HG03565 (cell line): ENCODE results near the gene ZNF555.
"Not testable (repeated sequence)": the region's sequence is repeated elsewhere in the genome, so short reads cannot be mapped to it uniquely, and the experiment has no call there.

Source experiments
- ATAC-seq: cut with Tn5 transposase; IDR thresholded peaks from one replicate; pipeline ENCODE4 v1.9.1; 2021; ENCODE audit warnings: mild to moderate bottlenecking, moderate library complexity; ENCODE audit not compliant: unreplicated experiment

ZNF555 gene

DNA sequence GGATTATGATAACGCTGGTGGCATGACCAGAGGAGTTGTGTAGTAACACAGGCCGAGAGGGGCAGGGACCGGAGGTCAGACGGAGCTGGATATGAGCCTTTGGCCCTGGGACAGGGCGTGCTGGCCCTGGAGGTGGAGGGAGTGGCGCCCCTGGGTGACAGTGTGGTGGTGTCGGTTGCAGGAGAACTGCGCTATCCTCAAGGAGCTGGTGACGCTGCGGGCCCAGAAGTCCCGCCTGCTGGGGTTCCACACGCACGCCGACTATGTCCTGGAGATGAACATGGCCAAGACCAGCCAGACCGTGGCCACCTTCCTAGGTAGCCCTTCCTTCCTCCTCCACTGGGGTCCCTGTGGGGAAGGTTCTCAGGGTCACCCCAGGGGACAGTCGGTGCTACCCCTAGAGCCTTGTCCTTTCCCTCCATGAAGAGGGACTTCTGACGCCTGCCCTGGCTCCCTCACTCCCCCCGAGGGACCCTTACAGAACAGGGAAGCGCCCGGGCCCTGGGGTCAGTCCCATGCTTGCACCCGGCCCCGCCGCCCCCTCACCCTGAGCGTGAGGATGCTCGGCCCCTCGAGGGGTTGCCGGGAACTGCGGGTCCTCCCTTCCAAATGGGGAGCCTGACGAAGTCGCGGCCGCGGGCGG is 34.4 kb upstream of the ZNF555 start:
- no peak for ATAC-seq

DNA sequence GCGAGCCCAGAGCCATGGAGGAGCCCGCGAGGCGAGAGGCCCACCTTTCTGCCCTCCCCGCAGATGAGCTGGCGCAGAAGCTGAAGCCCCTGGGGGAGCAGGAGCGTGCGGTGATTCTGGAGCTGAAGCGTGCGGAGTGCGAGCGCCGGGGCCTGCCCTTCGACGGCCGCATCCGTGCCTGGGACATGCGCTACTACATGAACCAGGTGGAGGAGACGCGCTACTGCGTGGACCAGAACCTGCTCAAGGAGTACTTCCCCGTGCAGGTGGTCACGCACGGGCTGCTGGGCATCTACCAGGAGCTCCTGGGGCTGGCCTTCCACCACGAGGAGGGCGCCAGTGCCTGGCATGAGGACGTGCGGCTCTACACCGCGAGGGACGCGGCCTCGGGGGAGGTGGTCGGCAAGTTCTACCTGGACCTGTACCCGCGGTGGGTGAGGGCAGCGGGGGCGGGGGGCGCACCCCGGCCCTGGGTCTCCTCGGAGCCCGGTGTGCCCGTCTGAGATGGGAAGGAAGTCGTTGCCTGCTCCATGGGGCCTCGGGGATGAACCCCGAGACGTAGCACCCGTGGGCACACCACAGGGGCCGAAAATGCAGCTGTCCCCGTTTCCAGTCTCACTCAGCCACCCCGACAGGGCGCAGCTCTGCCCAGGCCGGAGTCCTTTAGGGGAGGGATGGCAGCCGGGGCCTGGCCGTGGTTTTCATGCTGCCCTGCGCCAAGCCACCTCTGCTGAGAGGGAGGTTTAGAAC is 33.7 kb upstream of the ZNF555 start:
- no peak for ATAC-seq

DNA sequence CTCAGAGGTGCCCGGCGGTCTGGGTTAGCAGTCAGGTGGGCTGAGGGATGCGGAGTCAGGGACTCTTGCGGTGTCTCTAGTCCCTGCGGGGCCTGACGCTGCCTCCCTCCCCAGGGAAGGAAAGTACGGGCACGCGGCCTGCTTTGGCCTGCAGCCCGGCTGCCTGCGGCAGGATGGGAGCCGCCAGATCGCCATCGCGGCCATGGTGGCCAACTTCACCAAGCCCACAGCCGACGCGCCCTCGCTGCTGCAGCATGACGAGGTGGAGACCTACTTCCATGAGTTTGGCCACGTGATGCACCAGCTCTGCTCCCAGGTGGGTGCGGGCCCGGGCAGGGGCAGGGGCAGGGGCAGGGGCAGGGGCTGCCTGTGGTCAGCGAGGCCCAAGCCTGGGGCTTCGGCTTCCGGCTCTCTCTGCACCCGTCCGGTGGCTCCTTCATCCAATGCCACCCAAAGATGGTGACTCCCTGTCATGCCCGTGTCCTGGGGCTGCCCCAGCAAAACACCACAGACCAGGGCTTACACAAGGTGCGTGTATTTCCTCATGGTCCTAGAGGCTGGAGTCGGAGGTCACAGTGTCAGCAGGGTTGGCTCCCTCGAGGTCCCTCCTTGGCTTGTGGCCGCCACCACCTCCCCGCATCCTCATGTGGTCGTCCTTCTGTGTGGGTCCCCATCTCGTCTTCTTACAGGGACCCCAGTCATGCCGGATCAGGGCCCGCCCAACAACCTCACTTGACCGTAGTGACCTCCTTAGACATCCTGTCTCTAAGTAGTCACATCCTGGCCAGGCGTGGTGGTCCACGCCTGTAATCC is 32.9 kb upstream of the ZNF555 start:
- ATAC-seq: no peak

DNA sequence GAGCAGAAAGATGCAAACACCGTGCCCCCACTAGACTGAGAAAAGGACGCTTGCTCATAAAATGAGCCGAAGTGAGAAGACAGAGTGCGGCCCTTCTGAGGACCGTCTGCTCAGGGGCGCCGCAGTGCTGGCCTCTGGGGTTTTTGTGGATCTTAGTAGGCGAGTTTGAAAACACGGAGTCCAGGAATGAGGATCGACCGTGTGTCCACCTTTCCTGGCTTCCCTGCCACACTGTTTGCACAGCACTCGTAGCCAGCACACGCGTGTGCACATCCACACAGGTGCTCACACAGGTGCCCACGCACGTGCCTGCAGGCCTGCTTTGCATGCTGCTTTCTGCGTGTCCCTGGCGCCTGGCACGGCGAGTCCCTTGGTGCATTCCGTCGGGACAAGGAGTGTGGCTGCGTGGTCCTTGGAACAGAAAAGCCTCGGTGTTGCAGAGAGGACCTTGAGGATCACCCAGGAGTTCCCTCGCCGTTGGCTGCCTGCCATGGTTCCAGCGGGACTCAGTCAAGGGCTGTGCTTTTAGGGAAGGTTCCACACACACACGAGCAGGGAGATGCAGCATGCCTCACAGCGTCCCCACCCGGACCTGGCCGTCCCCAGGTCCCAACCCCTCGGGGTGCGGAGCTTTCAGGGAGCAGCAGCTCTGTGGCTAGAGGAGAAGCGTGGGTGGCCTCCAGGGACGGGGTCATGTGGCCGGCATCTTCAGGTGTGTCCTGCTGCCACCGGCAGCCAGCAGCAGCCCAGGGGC is 31.7 kb upstream of the ZNF555 start:
- no peak for ATAC-seq

DNA sequence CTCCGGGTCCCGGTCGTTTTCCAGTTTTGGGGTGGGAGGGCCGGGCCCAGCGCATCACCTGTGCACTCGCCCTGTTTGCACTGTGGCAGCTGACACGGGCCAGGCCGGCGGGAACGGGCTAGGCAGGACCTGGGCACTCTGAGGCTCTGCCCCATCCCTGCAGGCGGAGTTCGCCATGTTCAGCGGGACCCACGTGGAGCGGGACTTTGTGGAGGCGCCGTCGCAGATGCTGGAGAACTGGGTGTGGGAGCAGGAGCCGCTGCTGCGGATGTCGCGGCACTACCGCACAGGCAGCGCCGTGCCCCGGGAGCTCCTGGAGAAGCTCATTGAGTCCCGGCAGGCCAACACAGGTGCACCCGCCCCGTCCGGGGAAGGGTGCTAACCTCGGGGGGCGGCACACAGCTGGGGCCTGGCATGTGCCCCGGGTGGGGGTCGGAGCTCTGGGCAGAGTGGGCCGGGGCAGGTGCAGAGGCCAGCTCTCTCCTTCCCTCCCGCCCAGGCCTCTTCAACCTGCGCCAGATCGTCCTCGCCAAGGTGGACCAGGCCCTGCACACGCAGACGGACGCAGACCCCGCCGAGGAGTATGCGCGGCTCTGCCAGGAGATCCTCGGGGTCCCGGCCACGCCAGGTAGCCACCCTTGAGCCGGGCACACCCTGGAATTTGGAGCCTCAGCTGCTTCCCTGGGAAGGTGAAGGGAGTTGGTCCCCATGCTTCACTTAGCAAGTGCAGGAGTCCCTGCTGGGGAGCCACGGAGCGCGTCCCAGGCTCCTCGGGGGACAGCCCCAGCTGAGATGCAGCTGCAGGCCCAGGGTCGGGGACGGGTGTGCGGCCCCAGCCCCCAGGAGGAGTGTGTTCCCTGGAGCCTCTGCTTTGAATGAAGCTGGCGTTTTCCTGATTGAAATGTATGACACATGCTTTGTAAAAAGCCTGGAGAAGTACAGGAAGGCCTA is 30.9 kb upstream of the ZNF555 start:
- ATAC-seq: no peak

DNA sequence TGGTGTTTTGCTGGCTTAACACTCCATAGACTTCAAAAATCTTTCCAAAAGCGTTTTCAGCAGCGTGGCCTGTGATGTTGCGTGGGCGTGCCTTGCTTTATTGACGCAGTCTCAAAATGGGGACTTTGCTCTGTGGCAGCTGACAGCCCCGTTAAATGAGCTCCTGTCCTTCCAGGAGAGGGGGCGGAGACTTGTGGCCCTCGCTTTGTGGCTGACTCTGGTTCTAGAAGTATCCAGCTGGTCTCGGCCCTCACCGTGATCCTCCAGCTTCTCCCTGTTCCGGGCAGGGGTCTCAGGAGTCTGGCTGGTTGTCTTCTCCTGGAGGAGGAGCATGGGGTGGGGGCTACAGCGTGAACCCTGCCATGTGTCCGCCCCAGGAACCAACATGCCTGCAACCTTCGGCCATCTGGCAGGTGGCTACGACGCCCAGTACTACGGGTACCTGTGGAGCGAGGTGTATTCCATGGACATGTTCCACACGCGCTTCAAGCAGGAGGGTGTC is 30.0 kb upstream of the ZNF555 start:
- no peak for ATAC-seq

DNA sequence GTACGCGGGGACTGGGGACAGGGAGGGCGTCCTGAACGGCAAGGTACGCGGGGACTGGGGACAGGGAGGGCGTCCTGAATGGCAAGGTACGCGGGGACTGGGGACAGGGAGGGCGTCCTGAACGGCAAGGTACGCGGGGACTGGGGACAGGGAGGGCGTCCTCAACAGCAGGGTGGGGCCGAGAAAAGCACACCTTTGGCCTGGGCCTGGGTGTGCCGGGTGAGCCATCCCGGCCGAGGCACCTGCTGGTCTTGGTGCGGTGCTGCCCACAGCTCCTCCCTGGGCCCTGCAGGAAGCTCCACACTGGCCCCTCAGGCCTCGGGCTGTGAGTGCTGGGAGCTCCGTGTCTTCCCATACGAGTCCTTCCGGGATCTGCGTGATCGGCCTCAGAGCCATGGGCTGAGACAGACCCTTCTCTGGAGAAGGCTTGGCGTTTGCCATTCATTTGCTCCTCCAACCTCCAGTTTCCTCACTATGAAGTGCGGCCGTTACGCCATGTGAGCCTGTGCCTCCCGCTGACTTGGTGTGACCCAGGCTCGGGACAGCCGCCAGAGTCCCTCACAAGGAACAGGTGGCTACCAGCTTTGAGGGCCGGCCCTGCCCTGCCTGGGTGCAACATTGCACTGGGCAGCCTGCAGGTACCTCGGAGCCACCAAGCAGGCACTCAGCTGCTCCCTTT is 29.4 kb upstream of the ZNF555 start:
- ATAC-seq: no peak

DNA sequence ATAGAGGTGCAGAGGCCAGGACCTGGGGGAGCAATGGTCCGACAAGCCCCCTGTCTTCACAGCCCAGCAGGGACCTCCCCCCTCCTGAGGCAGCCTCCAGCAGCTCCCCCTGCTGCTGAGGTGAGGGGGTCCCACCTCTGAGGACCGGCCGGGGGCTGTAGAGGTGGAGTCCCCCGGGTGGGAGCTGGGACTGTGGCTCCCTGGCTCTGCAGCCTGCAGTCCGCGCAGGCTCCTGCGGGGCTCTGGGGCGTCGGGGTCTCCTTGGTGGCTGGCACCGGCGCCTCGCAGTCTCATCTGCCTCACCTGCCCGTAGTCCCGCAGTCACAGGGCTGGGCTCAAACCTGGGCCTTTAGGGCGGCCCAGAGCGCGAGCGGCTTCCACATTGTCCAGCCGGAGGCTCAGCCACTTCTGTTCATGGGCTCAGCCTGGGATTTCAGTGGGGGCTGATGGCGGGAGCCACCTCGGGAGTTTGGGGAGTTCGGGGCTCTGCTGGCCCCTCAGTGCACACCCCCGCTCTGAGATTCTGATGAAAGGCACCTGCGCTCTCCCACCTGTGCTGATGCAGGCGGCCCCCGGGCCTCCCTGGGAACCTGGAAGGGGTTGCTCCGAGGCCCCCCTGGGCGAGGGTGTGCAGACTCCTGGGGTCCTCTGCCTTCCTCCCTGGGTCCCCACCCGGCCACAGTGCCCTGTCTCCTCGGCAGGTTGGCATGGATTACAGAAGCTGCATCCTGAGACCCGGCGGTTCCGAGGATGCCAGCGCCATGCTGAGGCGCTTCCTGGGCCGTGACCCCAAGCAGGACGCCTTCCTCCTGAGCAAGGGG is 28.7 kb upstream of the ZNF555 start:
- ATAC-seq: no peak

DNA sequence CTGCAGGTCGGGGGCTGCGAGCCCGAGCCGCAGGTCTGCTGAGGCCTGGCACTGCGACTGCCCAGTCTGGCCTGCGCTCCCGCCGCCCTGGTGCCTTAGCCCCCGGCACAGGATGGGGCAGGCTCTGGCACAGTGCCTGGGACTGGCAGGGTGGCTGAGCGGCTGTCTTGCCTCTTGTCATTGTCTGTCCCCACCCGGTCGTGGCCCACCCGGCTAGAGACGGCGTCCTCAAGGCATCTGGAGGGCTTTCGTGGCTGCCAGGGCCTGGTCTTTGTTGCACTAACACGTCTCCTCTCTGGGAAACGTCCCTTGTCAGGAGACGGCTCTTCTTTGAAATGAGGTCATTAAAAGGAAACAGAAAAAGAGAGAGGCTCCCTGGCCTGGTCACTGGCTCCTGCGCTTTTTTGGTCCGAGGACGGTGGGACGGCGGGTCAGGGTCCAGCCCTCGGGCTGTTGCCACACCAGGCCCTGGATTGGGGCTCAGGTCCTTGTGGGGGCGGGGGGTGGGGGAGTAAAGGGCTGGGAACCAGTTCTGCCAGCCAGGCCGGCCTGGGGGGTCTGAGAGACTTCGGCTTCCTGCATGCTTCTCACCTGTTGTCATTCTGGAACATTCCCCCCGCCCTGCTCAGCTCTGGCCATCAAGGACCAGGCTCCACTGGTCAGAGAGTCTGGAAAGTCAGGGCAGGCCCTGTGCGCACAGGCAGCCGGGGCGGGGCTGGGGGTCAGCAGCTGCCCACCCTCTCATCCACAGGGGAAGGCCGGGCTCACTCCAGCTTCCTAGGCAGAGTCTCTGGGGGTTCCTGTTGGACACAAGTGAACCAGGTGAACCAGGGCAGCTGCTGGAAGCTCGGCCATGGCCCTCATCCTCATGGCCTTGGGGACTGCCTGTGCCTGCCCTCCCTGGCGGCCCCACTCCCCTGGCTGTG is 27.8 kb upstream of the ZNF555 start:
- no peak for ATAC-seq

DNA sequence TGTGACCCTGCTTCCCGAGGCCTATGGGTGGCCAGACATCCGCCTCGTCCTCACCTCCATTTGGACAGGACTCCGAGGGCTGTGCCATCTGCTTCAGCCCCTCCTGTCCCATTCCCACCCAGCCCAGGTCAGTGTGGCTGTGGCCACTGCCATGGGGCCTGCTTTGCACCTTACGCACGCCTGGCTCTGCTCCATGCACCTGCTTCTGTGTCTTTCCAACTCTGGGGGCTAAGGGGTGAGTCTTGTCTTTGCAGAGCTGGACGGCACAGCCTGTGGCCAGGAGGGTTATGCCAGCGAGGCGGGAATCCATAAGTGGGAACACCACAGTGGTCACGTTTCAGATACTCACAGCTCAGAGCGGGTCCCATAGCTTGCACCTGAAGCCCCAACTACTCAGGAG is 26.8 kb upstream of the ZNF555 start:
- ATAC-seq: no peak

DNA sequence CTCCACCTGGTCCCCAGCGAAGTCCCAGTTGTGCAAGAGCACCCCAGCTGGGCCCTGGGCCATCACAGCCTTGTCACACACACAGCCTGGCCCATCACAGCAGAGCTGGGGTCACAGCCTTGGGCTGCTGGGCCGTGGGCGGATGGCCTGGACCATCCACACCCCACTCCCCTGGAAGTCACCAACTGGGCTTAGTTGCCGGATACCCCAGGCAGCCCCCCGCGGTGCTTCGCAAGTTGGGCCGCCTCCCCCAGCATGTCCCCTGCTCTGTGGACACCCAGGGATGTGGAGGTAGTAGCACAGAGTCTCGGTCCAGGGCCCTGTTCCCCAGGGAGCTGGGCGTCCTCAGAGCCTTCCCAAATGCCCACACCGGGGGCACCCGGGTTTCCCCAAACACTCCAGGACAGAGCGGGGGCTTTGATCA is 26.1 kb upstream of the ZNF555 start:
- no peak for ATAC-seq

DNA sequence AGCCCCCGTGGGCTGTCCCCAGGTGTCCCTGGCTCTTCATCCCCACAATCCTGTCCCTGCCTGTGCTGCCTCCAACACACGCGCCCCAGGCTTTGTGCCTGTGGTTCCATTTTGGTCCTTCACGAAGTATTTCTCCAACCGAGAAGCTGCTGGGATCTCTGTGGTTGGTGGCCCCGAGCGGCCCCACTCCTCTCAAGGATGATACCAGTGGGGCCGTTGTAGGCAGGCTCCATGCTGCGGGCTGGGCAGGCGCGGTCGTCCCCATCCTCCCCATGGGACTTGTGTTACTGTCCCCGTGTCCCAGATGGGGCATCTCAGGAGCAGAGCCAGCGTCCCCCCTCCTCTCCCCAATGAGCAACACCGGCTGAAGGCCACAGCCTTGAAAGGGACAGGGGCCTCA is 25.4 kb upstream of the ZNF555 start:
- no peak for ATAC-seq

DNA sequence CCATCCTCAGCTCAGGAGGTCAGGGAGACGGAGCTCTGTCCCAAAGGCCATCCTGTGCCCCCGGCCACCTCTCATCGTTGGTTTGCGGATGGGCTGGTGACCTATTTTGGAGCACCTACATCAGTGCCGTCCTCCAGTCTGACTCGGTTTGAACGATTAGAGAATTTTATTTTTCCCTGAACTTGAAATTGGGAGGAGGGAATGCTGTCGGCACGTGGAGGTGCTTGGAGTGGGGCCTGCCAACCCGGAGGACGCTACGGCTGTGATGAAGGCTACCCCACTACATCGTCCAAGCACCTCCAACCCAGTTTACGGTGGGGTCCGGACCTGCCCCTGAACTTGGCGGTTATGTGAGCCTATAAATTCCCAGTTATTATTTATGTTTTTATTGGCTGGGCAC is 24.6 kb upstream of the ZNF555 start:
- ATAC-seq: no peak

DNA sequence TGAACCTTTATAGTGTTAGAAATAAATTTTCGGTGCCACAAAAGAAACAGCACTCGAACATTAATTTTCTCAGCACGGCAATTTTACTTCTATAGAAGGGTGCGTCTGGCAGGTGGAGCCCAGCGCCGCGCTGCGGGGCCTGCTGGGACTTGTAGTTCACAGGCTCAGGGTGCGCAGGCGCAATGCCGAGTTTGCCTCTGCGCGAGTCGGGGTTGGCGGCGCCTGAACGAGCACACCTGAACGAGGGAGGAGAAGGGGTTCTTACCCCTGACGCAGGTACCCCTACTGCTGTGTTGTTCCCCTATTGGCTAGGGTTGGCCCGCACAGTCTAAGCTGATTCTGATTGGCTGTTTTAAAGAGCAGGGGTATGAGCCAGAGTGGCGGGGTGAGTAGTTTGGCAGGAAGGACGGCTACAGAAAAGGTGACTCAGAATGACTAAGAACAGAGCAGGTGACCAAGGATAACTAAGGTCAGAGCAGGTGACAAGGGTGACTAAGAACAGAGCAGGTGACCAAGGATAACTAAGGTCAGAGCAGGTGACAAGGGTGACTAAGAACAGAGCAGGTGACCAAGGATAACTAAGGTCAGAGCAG is 23.9 kb upstream of the ZNF555 start:
- ATAC-seq: not testable (repeated sequence)

DNA sequence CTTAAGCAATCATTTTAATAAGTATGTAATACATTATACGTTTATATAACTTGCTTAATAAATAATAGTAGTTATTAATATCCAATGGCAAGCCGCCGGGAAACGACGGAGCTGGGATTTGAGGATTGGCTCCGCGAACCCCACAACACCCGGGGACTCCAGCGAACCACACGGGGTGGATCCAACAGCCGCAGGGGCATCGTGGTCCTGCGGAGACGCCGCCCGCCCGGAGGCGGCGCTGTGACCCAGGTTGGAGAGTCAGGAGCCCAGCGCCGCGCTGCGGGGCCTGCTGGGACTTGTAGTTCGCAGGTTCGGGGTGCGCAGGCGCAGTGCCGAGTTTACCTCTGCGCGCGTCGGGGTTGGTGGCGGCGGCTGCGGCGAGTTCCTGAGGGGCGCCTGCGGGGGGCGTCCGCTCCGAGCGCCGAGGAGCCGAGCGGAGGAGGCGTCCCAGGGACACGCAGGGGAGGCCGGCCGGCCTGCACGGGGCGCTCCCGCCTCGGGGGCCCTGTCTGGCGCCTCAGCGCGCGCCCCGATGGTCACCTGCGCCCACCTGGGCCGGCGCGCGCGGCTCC is 21.6 kb upstream of the ZNF555 start, which contains the start of gene ZNF554:
TSS of gene ZNF554 (plus strand) at position 329 of the 572 bp plus-strand sequence. CDS start at position 533, 204 bp downstream.
- peak; percentile 92 for ATAC-seq

DNA sequence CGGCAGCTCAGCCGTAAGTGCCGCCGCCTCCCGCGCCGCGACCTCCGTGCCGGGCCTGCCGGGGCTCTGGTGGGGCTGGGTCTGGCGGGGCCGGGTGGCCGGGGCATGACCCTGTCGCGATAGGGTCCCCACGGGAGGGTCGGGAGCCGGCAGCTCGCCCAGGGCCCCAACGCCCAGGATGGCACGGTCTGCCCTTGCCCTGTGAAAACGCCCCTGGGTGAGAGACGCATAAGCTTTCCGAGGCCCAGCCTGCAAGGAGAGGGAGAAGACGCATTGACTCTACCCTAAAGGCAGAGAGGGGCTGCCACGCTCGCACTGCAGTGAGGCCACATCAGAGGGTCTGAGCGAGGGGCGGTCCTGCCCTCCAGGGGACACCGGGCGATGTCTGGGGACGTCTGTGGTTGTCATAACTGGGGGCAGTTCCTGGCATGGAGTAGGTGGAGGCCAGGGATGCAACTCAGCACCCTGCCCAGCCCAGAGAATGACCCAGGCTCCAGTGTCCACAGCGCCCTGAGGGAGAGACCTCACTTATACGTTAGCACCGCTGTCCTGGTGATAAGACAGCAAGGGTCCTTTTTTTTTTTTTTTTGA is 21.1 kb upstream of the ZNF555 start:
- no peak for ATAC-seq
